GM21515 (cell line): ENCODE results near the gene PCGF2.

ENCODE experiments used
- ATAC-seq: cut with Tn5 transposase; IDR thresholded peaks from one replicate; pipeline ENCODE4 v1.9.1; 2021; ENCODE audit not compliant: unreplicated experiment

The PCGF2 gene

DNA sequence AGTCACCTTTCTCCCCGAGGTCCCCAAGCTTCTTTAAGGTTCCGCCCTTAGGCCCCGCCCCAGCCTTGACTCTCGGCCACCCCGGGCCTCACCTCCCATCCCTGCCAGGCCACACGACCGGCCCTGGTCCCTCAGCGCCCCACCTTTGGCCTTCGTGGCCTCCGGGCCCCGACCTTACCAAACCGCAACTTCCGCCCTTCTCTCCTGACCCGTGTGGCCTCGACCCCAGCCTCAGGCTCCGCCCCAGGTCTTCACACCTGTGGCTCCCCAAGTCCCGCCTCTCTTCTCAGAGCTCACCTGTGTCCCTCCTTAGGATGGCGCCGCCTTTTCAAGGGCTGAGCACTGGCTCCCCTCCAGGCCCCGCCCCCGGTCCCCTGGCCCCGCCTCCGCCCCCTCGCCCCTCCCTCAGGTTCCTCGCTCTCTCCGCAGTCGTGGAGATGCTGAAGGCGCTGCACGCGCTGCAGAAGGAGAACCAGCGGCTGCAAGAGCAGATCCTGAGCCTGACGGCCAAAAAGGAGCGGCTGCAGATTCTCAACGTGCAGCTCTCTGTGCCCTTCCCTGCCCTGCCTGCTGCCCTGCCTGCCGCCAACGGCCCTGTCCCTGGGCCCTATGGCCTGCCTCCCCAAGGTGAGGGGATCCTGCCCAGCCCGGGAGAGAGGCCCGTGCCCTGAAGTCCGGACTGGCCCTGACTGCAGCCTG lies 28.0 kb downstream of the PCGF2 start:
- ATAC-seq: no peak

DNA sequence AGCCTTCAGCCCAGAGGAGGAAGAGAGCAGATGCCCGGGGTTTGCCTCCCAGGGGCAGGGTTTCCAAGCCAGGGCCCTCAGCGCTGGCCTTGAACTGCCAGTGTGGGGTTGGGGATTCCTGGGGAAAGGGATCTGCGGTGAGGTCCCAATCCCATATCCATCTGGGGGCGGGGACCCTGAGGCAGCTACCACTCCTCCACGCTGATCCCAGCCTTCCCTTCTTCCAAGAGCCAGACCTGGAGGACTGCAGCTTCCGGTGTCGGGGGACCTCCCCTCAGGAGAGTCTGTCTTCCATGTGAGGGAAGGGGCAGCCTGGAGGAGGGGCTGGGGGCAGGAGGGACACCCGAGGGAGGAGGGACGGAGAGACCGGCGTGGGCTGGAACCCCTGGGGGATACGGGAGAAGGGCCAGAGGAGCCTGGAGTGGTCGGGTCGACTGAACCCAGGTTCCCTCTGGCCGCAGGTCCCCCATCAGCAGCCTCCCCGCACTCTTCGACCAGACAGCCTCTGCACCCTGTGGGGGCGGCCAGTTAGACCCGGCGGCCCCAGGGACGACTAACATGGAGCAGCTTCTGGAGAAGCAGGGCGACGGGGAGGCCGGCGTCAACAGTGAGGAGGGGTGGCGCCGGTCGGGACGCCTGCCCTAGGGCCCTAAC lies 28.7 kb downstream of the PCGF2 start:
- ATAC-seq: no peak

DNA sequence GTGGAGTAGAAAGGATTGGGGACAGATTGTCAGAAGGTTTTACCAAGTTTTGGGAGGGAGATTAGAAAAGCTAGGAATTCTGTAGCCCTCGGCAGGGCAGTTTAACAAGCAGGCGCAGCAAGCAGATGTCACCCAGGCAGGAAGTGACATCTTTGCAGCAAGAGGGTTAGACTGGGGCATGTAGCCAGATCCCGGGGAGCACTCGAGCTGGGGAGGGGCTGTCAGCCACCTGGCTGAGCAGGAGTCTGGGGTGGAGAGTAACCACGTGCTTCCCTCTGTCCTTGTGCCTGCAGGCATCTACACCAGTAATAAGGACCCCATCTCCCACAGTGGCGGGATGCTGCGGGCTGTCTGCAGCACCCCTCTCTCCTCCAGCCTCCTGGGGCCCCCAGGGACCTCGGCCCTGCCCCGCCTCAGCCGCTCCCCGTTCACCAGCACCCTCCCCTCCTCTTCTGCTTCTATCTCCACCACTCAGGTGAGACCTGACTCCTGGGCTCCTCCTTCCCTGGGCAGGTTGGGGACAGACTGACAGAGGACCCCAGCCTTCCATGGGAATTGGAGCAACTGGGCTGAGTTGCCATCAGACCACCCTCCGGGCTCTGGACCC lies 30.9 kb downstream of the PCGF2 start:
- ATAC-seq: no peak

DNA sequence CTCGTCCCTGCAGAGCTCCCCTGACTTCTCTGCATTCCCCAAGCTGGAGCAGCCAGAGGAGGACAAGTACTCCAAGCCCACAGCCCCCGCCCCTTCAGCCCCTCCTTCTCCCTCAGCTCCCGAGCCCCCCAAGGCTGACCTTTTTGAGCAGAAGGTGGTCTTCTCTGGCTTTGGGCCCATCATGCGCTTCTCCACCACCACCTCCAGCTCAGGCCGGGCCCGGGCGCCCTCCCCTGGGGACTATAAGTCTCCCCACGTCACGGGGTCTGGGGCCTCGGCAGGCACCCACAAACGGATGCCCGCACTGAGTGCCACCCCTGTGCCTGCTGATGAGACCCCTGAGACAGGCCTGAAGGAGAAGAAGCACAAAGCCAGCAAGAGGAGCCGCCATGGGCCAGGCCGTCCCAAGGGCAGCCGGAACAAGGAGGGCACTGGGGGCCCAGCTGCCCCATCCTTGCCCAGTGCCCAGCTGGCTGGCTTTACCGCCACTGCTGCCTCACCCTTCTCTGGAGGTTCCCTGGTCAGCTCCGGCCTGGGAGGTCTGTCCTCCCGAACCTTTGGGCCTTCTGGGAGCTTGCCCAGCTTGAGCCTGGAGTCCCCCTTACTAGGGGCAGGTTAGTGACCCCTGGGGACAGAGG lies 31.6 kb downstream of the PCGF2 start:
- ATAC-seq: no peak

DNA sequence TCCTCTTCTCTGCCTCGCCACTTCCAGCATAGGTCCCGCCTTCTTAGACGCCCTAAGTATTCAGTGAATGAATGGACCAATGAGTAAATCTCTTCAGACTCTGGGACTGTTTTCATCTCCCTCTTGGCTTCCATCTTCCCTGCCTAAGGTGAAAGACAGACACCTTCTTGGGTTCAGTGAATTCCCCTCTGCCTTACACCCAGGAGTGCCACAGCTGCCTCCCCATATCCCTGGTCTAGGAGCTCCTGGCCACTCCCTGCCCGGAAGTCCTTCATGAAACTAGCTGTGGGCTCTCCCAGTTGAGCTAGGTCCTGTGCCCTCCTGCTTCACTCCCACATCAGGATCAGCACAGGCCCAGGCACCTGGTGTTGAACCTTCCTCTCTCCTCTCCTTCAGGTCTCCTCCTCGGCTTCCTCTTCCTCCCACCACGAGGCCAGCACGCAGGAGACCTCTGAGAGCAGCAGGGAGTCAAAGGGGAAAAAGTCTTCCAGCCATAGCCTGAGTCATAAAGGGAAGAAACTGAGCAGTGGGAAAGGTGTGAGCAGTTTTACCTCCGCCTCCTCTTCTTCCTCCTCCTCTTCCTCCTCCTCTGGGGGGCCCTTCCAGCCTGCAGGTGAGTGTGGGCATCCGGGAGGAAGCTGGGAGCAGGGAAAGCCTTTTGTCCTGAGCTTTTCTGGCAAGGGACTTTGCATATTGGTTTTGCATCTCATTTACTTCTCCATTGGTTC lies 32.8 kb downstream of the PCGF2 start:
- no peak for ATAC-seq

DNA sequence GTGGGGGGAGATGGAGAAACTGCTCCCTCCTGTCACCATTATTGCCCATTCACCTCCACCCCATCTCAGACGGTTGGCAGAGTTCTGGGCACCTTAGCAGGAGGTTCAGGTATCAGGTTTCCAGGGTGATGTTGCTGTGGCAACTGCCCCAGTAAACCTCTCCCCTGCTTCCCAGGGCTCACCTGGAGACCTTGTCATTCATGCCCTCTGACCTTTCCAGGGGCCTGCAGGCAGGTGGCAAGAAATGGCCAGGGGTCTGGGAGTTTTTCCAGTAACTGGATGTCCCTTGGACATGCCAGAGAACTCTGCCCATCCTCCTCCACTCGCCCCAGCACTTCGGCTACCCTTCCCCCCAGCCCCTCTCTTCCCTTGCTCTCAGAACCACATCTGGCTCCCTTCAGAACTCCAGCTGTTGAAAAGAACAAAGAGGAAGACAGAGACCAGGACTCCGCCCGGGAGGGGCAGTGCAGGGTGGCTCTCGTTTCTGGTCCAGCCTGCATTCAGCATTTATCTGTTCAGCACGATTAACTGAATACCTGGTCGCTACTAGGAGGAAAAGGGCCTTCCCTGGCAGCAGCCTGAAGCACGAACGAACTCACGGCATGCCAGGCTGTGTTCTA lies 34.6 kb downstream of the PCGF2 start:
- no peak for ATAC-seq

DNA sequence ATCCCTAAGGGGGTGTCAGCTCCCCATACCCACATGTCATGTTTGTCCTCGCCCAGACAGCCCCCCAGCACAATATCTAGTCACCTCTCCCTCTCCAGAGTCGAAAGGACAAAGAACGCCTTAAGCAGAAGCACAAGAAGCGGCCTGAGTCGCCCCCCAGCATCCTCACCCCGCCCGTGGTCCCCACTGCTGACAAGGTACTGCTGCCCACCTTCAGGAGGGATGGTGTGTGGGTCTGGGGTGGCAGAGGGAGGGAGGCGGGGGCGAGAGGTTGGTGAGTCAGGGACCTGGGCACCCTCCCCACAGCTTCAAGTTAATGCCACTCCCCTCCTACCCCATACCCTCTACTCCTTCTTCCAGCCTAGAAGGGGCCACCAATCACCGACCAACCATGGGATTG lies 35.5 kb downstream of the PCGF2 start:
- ATAC-seq: no peak

DNA sequence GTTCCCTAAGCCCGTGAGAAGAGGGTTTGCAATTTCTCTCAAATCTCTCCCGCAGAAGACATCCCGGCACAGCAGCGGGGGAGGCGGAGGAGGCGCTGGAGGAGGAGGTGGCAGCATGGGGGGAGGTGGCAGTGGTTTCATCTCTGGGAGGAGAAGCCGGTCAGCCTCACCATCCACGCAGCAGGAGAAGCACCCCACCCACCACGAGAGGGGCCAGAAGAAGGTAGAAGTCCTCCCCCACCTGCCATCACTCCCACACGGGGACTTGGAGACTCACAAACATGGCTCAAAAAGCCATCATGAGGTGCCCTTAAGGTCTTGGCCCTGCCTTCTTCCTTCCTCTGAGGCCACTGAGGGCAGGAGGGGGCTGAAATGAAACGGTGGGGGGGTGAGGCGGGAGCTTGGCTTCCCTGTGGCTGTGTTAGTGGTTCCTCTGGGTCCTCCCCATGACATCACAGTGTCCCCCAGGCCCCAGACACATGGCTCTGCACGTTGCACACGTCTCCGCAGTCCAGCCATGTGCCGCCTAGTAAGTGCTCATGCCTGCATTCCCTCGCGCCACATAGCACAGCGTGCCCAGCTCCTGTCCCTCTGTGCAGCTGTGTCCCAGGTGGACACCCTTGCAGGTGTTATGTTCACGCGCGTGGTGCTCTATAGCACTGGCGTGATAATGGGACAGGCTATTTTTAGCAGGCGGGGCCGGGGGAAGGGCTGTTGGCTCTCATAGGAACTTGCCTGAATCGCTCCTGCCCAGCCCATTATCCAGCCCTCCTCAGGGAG lies 36.2 kb downstream of the PCGF2 start:
- no peak for ATAC-seq

DNA sequence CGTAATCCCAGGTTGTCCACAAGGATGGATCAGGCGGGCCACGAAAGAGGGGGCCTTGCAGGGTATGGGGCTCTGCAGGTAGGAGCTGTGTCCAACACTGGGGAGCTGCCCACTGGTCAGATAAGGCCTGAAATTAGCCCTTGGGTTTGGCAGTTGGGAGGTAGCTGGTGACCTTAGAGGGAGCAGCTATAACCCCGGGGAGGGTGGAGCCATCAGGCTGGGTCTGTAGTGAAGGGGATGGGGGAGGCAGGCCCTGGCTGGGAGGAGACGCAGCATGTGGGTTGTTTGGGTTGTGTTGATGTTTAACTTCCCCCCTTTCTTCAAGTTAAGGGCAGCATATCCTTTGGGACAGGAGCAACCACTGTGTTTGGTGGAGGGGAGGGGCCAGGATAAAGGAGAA lies 37.2 kb downstream of the PCGF2 start:
- ATAC-seq: no peak

DNA sequence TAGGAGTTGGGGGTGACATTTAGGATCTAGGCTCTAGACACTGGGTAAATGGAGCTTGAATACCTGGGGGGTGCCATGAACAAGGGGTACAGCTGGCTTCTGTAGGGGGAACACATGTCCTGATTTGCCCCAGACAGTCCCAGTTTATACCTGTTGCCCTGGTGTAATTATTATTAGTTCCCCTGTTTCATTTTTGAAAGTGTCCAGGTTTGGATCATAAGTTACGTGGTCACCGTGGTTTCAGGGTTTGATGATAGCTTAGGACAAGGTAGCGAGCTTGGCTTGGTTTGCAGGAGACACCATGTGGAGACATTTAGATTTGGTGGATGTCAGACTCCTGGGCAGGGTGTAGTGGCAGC lies 37.6 kb downstream of the PCGF2 start:
- ATAC-seq: no peak

DNA sequence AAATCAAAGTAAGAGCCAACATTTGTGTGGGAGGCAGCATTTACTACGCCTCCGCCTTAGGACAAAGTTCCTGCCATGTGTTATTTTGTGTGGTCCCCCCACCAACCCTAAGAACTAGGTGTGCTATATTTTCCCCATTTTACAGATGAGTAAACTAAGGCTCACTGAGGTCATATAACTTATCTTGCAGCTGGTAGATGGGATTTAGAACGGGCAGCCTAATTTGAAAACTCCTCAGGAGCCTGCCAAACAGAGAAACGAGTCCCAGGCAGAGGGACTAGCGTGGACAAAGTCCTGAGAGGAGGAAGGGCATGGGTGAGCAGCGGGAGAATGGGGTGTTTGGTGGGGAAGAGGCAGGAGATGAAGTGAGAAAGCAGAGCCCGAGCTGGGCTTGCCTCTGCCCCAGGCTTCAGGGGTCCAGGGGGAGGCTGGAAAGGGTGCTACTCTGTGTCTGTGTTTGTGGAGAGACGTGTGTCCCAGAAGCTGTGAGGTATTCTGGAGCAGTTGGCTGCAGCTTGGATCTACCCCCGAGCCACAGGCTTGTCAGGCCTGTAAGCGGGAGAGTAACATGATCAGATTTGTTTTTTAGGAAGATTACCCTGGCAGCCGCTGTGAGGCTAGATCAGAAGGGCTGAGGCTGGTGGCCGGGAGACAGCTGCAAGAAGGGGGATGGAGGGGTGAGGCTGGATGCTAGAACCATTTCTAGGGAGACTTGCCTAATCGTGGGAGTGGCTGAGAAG lies 38.1 kb downstream of the PCGF2 start:
- no peak for ATAC-seq

DNA sequence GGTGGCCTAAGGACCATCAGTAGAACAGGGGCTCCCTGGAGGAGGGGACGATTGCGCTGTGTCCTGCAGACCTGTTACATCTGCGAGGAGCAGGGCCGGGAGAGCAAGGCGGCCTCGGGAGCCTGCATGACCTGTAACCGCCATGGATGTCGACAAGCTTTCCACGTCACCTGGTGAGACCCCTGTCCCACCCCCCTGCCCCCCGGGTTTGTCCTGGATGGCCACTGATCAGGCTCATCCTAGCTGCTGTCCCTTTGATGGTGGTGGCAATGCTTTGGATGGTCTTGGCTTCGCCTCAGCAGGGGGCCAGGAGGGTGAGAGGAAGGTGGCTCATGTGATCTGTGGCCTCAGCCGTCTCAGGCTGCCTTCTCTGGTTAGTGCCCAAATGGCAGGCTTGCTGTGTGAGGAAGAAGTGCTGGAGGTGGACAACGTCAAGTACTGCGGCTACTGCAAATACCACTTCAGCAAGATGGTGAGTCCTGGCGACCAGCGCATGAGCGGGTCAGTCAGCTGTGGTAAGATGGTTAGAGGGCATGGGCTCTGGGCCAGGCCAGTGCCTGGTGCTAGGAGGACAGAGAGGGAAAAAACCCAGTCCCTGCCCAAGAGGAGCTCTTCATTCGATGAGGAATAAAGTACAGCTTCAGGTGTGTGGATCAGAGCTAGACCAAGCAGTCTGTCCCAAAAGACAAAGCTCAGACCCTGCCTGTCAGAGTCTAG lies 38.9 kb downstream of the PCGF2 start:
- no peak for ATAC-seq

DNA sequence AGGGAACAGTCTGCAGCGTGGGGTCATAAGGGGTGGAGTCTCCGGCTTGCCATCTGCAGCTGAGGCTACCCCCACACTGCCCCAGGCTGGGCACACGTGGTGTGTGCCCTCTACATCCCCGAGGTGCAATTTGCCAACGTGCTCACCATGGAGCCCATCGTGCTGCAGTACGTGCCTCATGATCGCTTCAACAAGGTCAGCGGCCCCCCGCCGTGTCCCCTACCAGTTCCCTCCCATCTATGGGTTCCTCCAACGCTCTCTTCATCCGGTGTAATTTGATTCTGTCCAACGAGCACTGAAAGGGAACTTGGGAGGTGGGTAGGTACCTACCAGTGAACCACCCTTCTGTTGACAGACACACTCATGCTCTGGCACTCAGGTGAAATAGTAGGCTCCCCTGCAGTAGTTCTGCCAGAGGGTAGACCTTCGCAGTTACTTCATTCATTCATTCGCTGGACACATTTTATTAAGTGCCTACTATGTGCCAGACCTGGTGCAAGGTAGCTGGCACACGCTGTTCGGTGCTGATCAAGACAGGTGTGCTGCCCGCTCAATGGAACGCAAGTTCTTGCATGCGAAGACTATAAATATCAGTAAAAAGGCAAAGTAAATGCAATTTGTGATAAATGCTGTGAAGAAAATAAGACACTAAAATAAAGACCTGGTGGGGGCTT lies 40.3 kb downstream of the PCGF2 start:
- no peak for ATAC-seq

DNA sequence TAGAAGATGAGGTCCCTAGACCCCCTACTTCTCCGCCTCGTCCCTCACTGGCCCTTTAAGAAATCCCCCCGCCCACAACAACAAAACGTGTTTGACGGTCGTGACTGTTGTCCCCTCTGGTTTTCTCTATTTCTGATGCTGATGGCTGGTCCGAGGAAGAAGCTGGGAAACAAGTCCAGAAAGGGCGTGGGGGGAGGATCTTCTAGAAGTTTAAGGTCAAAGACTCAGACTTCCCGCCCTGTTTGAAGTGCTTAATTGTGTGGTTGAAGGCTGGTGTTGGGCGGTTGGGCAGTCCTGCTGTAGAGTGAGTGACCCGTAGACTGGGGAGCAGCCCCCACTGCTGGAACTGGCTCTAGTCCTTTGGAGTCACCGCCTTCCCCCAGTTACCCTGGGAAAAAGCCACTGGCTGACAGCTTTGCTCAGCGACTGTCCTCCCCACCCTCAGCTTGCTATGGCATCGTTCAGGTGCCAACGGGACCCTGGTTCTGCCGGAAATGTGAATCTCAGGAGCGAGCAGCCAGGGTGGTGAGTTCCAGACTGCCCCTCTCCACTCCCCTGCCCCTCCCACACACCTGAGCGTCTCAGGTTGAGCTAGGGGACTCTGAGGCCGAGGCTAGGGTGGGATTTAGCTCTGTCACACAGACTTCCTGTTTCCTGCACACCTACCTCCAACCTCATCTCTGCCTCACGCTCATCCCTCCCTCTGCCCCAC lies 41.5 kb downstream of the PCGF2 start:
- no peak for ATAC-seq

DNA sequence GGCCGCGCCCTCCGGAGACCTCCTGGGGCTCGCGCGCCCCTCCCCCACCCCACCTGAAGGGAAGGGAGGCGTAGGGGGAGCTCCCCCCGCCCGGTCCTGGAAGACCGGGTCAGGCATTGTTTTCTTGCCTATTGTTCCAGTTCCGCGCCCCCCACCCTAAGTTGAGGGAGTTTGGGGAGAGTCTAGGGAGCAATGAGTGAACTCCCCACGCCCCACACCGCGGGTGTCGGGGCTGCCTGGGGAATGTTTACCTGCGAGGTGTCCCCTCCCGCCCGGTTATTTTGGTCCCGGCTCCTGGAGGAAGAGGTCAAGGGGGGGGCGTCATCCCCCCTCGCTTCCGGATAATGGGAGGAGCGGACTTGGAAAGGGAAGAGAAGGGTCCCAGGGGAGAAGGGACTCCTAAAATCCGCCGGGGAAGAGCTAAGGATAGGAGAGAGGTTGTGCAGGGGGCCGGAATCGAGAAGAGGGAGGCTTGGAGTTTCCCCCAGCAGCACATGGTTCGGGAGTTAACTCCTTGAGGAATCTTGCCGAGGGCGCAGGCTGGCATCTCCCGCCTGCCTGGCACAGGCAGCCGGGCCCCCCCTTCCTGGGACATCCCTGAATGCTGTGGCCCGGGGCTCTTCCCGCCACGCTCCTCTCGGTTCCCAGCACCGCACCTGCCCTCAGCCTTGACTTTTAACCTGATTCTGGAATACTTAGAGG lies 42.2 kb downstream of the PCGF2 start:
- ATAC-seq: no peak

DNA sequence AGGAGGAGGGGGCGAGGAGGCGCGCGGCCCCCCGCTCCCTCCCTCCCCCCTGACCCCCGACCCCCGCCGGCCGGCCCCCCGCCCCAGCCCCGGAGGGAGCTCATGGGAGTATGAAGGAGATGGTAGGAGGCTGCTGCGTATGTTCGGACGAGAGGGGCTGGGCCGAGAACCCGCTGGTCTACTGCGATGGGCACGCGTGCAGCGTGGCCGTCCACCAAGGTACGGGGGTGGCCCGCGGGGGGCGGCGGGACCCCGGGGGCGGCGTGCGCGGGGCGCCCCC lies 42.7 kb downstream of the PCGF2 start:
- ATAC-seq: no peak
